Psoas muscle (tissue), 8 donors: Measurements from ENCODE around the gene THAP2. TPM values are rescaled to one million over a fixed set of nuclear protein-coding genes. Genes with fewer than 3 reads are reported as not detected.
A peak's percentile ranks its signal among the peaks of the same experiment; 100 is the strongest.

Experiments
- ATAC-seq, 4 donors: fragments of 200-7000 bp; cut with Tn5 transposase; one replicate each; pipeline ENCODE4 v1.9.1; 2020; ENCODE audit warnings: moderate library complexity in 3 of 4, mild to moderate bottlenecking in 2 of 4
- DNase-seq, 2 donors: peaks; one replicate each; pipeline ENCODE4 v3.0.0-alpha.2; 2020
- H3K27ac ChIP-seq: fragments of 200-600 bp; one replicate; pipeline ENCODE4 v1.8.0; 2022
- H3K27me3 ChIP-seq, 3 donors: fragments of 200-600 bp in 1 of 3; one replicate each; pipeline versions ENCODE4 v1.6.1 to v1.8.0; 2013 to 2022; ENCODE audit warnings: low read length in 2 of 3, mild to moderate bottlenecking in 2 of 3, moderate library complexity in 1 of 3; ENCODE audit not compliant: insufficient read depth in 3 of 3
- H3K36me3 ChIP-seq, 2 donors: fragments of 200-600 bp in 1 of 2; one replicate each; pipeline versions ENCODE4 v1.6.1 to v1.8.0; 2013 to 2022; ENCODE audit warnings: low read depth in 1 of 2, mild to moderate bottlenecking in 1 of 2, moderate library complexity in 1 of 2; ENCODE audit not compliant: insufficient read depth in 1 of 2
- H3K4me1 ChIP-seq: fragments of 200-600 bp; one replicate; pipeline ENCODE4 v1.8.0; 2022
- H3K4me3 ChIP-seq: fragments of 200-600 bp; one replicate; pipeline ENCODE4 v1.8.0; 2022; ENCODE audit warnings: mild to moderate bottlenecking
- H3K9me3 ChIP-seq: fragments of 200-600 bp; one replicate; pipeline ENCODE4 v1.8.0; 2022
- WGBS, 3 donors: extraction: QIAGEN DNeasy Blood & Tissue Kit; methylation state at CpG; one replicate each; pipeline versions ENCODE4 v1.1.6 to v1.1.7; 2013; 5-methylcytosine and 5-hydroxymethylcytosine counted together
- intact Hi-C, 2 donors: fragments of 100-400 bp; cut with DNase I; formaldehyde crosslinking; loops; one replicate each; pipeline versions ENCODE4 v1.11.0 to v1.14.2; 2022
- long read RNA-seq, 2 donors: library from polyadenylated mRNA; unstranded; transcript quantifications; one replicate each; pipeline ENCODE4 v2.0.0, GENCODE V29; 2021
- polyA plus RNA-seq, 3 donors: library from polyadenylated mRNA; stranded (reverse); fragments of 200-250 nt; gene quantifications; one replicate each; pipeline ENCODE4 v1.2.3, GENCODE V29; 2013
- total RNA-seq, 4 donors: library from RNA; stranded (reverse); fragmentation: NEBNext Ultra II Directional in 2 of 4; extraction: Animal tissue kit (Norgen Biotek cat#: 25700) in 2 of 4; gene quantifications; one replicate each; pipeline versions ENCODE4 v1.2.1 to v1.2.4, GENCODE V29; 2021 to 2023
- TF ChIP-seq, protein P1 (sequence below): fragments of 200-600 bp; IDR thresholded peaks from one replicate; pipeline ENCODE4 v1.8.0; 2022; ENCODE audit warnings: antibody characterized with exemption
- donor health status: healthy with polysubstance abuse.
- donor health status: DM: no; HTN: no; CAD: no; lungs with moderate emphysema.
- donor health status: Bipolar disorder and iron deficiency.
- donor health status: healthy.
- donor health status: DM: yes; HTN: yes; CAD: no.
- donor health status: DM: no; HTN: no; CAD: no.
- donor health status: DM: no; HTN: no; CAD: no.
- donor health status: DM: yes; HTN: yes; CAD: no.

Gene THAP2
- total RNA-seq = 1 to 10 TPM; 3.8 to 7.2 (median 5.5) TPM
- polyA plus RNA-seq = 1 to 10 TPM; 3.3 to 9.8 (median 5.2) TPM
- long read RNA-seq, donor 1, full-length matches to known transcripts = 5 of 8 reads
- long read RNA-seq, donor 1, partial matches to known transcripts = 0 of 8 reads
- long read RNA-seq, donor 1, other reads (novel, unspliced or antisense) = 3 of 8 reads
- long read RNA-seq, donor 2, full-length matches to known transcripts = 2 of 6 reads
- long read RNA-seq, donor 2, partial matches to known transcripts = 0 of 6 reads
- long read RNA-seq, donor 2, other reads (novel, unspliced or antisense) = 4 of 6 reads

GRCh38 chr12:71663561-71664410 is at the start of gene THAP2, which contains the start of gene ZFC3H1:
Gene THAP2, plus strand, starts transcription at chr12:71664301. Its CDS starts 209 bp downstream, at chr12:71664510.
Gene ZFC3H1, minus strand, starts transcription at chr12:71663848. Its CDS starts 238 bp downstream, at chr12:71663610.
- Histone ChIP-seq H3K4me1 (peaks cover 27% of the 10 kb centered on the region), H3K4me3 (peak within 1 kb of the TSS; percentile 93), H3K9me3 (no peaks in the 10 kb centered on the region), H3K27me3 (no peaks in the 10 kb centered on the region), H3K27ac (peak within 1 kb of the TSS; percentile 97), H3K36me3 (peaks cover 0 to 18% of the 10 kb centered on the region in 2 donors)
- 0 to 1% (median 1%) methylated on average over 56 to 57 of the region's 57 CpGs for WGBS, 3 donors
- peak; percentile 94 to 96 (median 95) for ATAC-seq
- TF ChIP-seq, protein P1, sequence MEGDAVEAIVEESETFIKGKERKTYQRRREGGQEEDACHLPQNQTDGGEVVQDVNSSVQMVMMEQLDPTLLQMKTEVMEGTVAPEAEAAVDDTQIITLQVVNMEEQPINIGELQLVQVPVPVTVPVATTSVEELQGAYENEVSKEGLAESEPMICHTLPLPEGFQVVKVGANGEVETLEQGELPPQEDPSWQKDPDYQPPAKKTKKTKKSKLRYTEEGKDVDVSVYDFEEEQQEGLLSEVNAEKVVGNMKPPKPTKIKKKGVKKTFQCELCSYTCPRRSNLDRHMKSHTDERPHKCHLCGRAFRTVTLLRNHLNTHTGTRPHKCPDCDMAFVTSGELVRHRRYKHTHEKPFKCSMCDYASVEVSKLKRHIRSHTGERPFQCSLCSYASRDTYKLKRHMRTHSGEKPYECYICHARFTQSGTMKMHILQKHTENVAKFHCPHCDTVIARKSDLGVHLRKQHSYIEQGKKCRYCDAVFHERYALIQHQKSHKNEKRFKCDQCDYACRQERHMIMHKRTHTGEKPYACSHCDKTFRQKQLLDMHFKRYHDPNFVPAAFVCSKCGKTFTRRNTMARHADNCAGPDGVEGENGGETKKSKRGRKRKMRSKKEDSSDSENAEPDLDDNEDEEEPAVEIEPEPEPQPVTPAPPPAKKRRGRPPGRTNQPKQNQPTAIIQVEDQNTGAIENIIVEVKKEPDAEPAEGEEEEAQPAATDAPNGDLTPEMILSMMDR = peak; percentile 20
- peak; percentile 89 to 95 for DNase-seq
- intact Hi-C loops = loop anchor here (2.0 to 10.0 kb wide), 3 partner anchors 23 to 181 kb away; partner anchors contain the start of genes RAB21 (in 1 of the 2) and TMEM19 (in 1 of the 2)

DNA sequence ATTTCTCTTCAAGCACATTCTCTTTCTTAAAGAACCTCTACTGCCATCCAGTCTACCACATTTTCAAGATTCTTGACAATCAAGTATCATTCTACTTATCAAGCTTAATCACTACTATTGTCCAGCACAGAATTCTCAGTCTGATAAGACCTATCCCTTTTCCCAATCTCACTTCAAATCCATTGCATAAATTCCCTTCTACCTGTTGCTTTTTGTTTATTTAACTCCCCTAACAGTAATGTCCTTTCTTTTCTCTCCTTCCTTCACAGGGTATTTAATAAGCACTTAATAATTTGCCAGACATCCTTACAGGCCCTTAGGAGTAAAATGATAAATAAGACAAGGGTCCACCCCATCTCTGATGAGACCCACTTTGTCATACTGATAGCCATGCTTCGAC is 42.2 kb upstream of the THAP2 start:
- Histone ChIP-seq H3K36me3 (peaks cover 10 to 100% of the 10 kb centered on the region in 2 donors), H3K27ac (no peak overlapping the region), H3K4me3 (no peak overlapping the region), H3K27me3 (no peaks in the 10 kb centered on the region), H3K9me3 (no peaks in the 10 kb centered on the region), H3K4me1 (peaks cover 3% of the 10 kb centered on the region)
- DNase-seq (no peak), ATAC-seq (no peak)
- 98 to 100% (median 100%) methylated on average over 1 of the region's 1 CpG for WGBS, 3 donors
- TF ChIP-seq, protein P1 = no peak
- intact Hi-C loops = loop anchor here (5.0 to 10.0 kb wide), 2 partner anchors 35 to 283 kb away; no protein-coding TSS in a partner anchor

DNA sequence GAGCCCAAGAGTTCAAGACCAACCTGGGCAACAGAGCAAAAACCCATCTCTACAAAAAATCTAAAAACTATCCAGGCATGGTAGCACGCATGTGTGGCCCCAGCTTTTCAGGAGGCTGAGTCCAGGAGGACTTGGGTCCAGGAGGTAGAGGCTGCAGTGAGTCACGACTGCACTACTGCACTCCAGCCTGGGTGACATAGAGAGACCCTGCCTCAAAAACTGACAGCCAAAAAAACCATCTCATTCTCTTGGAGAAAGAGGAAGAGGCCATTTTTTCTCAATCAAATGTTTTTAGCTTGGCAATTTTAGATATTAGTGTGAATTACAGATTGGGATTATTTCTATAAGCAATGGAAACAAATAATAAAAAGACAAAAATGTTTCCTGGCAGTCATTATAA is 38.6 kb upstream of the THAP2 start:
- DNase-seq (no peak), ATAC-seq (no peak)
- Histone ChIP-seq H3K4me1 (peaks cover 3% of the 10 kb centered on the region), H3K27me3 (no peaks in the 10 kb centered on the region), H3K27ac (no peak overlapping the region), H3K36me3 (peaks cover 10 to 100% of the 10 kb centered on the region in 2 donors), H3K9me3 (no peaks in the 10 kb centered on the region), H3K4me3 (no peak overlapping the region)
- 90 to 97% (median 96%) methylated on average over 2 of the region's 2 CpGs for WGBS, 3 donors
- TF ChIP-seq, protein P1 = no peak
- intact Hi-C loops = loop anchor here in 1 of 2 donors (10.0 kb wide), 1 partner anchor 279 kb away; no protein-coding TSS in a partner anchor

DNA sequence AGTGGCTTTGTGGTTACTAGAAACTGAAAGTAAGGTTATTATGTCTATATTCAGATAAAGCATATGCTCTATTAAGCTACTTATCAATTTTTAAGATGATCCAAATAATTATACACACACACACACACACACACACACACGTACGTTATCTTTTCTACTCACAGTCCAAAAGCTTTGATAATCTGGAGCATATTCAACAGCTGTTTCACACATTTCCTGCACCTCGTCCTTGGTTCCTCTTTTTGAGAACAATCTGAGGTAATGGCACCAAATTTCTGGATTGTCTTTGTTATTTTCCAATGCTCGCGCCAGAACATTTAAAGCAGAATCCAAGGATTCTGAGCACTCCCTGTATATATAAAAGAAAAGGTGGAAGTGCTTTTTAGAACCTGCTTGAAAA is 38.0 kb upstream of the THAP2 start:
- WGBS, 3 donors = 48 to 53% (median 53%) methylated on average over 5 of the region's 5 CpGs
- H3K36me3 ChIP-seq = peaks cover 10 to 100% of the 10 kb centered on the region in 2 donors

More for the DNA sequence above, 38.0 kb upstream of the THAP2 start:
- intact Hi-C loops = loop anchor here in 1 of 2 donors (10.0 kb wide), 1 partner anchor 279 kb away; no protein-coding TSS in a partner anchor
- no peak overlapping the region for H3K4me3 ChIP-seq
- TF ChIP-seq, protein P1 = no peak
- ATAC-seq = no peak
- no peaks in the 10 kb centered on the region for H3K9me3 ChIP-seq
- no peaks in the 10 kb centered on the region for H3K27me3 ChIP-seq
- H3K27ac ChIP-seq = no peak overlapping the region
- no peak for DNase-seq
- H3K4me1 ChIP-seq = peaks cover 3% of the 10 kb centered on the region
